HEK293 (cell line): ENCODE measurements around the gene OBSCN.

ENCODE experiments used
- CTCF ChIA-PET: fragments of 350-600 bp; formaldehyde crosslinking; extraction: SDS; loops from one replicate; lab custom pipeline; 2021; ENCODE audit warnings: antibody characterized with exemption; lab: Yijun Ruan, JAX
- POLR2A ChIA-PET: fragments of 300-600 bp; formaldehyde crosslinking; extraction: SDS; loops from one replicate; lab custom pipeline; 2020; ENCODE audit warnings: antibody characterized with exemption, inconsistent platforms; lab: Yijun Ruan, JAX
- H3K27ac ChIP-seq: fragments of 200-500 bp; sonication (Bioruptor generic); 2 replicates; pipeline ENCODE4 v1.5.1; 2014; ENCODE audit warnings: low read depth, low read length, control low read depth, inconsistent platforms; ENCODE audit errors: extremely low read depth
- H3K36me3 ChIP-seq, 2 experiments: fragments of 200-500 bp in 1 of 2; sonication (Bioruptor generic) in 1 of 2; 1 replicate in 1 of 2; 2 replicates in 1 of 2; pipeline ENCODE4 v1.5.1; 2014 to 2017; ENCODE audit warnings: inconsistent platforms in 2 of 2, low read length in 2 of 2; ENCODE audit not compliant: control insufficient read depth in 2 of 2, insufficient read depth in 1 of 2
- H3K4me1 ChIP-seq: fragments of 200-500 bp; sonication (Bioruptor generic); 2 replicates; pipeline ENCODE4 v1.5.1; 2014; ENCODE audit warnings: mild to moderate bottlenecking, low read length, inconsistent platforms; ENCODE audit not compliant: control insufficient read depth, insufficient read depth
- H3K4me3 ChIP-seq: 2 replicates; pipeline ENCODE4 v1.5.1; 2011; ENCODE audit warnings: low read depth, mild to moderate bottlenecking, control low read depth, low read length, moderate library complexity
- H3K9me3 ChIP-seq: fragments of 200-500 bp; sonication (Bioruptor generic); 2 replicates; pipeline ENCODE4 v1.5.1; 2014; ENCODE audit warnings: low read depth, low read length, inconsistent platforms; ENCODE audit not compliant: control insufficient read depth, insufficient read depth
- GLIS2 ChIP-seq: fragments of 450-650 bp; formaldehyde crosslinking; IDR thresholded peaks from 2 replicates; pipeline ENCODE4 v1.5.1; 2016; ENCODE audit warnings: missing biosample characterization, missing genetic modification characterization
- HOXA7 ChIP-seq: sonication (generic); formaldehyde crosslinking; IDR thresholded peaks from 2 replicates; pipeline ENCODE4 v1.8.1; 2022; ENCODE audit warnings: missing genetic modification reagents, borderline replicate concordance
- MZF1 ChIP-seq: fragments of 450-650 bp; formaldehyde crosslinking; IDR thresholded peaks from 2 replicates; pipeline ENCODE4 v1.5.1; 2017; ENCODE audit warnings: missing biosample characterization, missing genetic modification characterization, borderline replicate concordance
- SP2 ChIP-seq: fragments of 450-650 bp; formaldehyde crosslinking; IDR thresholded peaks from 2 replicates; pipeline ENCODE4 v1.5.1; 2016; ENCODE audit warnings: missing biosample characterization, missing genetic modification characterization
- TRIM28 ChIP-seq: IDR thresholded peaks from 2 replicates; pipeline ENCODE4 v1.6.1; 2011; ENCODE audit warnings: low read length, control low read depth, borderline replicate concordance
- ZFHX2 ChIP-seq: fragments of 450-650 bp; formaldehyde crosslinking; conservative IDR thresholded peaks from 2 replicates; pipeline ENCODE4 v1.5.1; 2016; ENCODE audit warnings: missing biosample characterization, missing genetic modification characterization
- ZNF114 ChIP-seq: fragments of 450-650 bp; formaldehyde crosslinking; IDR thresholded peaks from 2 replicates; pipeline ENCODE4 v1.5.0; 2017; ENCODE audit warnings: missing biosample characterization, missing genetic modification characterization
- ZNF133 ChIP-seq: fragments of 450-650 bp; formaldehyde crosslinking; IDR thresholded peaks from 2 replicates; pipeline ENCODE4 v1.5.1; 2016; ENCODE audit warnings: missing biosample characterization, missing genetic modification characterization
- ZNF223 ChIP-seq: fragments of 450-650 bp; formaldehyde crosslinking; IDR thresholded peaks from 2 replicates; pipeline ENCODE4 v1.5.1; 2016; ENCODE audit warnings: missing biosample characterization, missing genetic modification characterization
- ZNF26 ChIP-seq: fragments of 450-650 bp; formaldehyde crosslinking; IDR thresholded peaks from 2 replicates; pipeline ENCODE4 v1.5.1; 2016; ENCODE audit warnings: missing biosample characterization, missing genetic modification characterization
- ZNF350 ChIP-seq: fragments of 450-650 bp; formaldehyde crosslinking; IDR thresholded peaks from 2 replicates; pipeline ENCODE4 v1.5.0; 2017; ENCODE audit warnings: missing biosample characterization, mild to moderate bottlenecking, missing genetic modification characterization
- ZNF391 ChIP-seq: fragments of 450-650 bp; formaldehyde crosslinking; IDR thresholded peaks from 2 replicates; pipeline ENCODE4 v1.5.1; 2016; ENCODE audit warnings: low read depth, missing biosample characterization, missing genetic modification characterization, borderline replicate concordance
- ZNF426 ChIP-seq: fragments of 450-650 bp; formaldehyde crosslinking; IDR thresholded peaks from 2 replicates; pipeline ENCODE4 v1.5.1; 2017; ENCODE audit warnings: missing biosample characterization, missing genetic modification characterization, mild to moderate bottlenecking, inconsistent platforms, moderate library complexity
- ZNF521 ChIP-seq: fragments of 450-650 bp; formaldehyde crosslinking; IDR thresholded peaks from 2 replicates; pipeline ENCODE4 v1.5.1; 2017; ENCODE audit warnings: missing biosample characterization, mild to moderate bottlenecking, missing genetic modification characterization
- ZNF529 ChIP-seq: fragments of 450-650 bp; formaldehyde crosslinking; IDR thresholded peaks from 2 replicates; pipeline ENCODE4 v1.5.1; 2017; ENCODE audit warnings: missing genetic modification characterization, missing biosample characterization; ENCODE audit not compliant: insufficient replicate concordance
- ZNF560 ChIP-seq: fragments of 450-650 bp; formaldehyde crosslinking; IDR thresholded peaks from 2 replicates; pipeline ENCODE4 v1.5.1; 2017; ENCODE audit warnings: missing biosample characterization, missing genetic modification characterization, borderline replicate concordance
- ZSCAN5A ChIP-seq: fragments of 450-650 bp; formaldehyde crosslinking; IDR thresholded peaks from 2 replicates; pipeline ENCODE4 v1.5.1; 2016; ENCODE audit warnings: missing biosample characterization, missing genetic modification characterization
- TF ChIP-seq, protein P1 (sequence below): fragments of 450-650 bp; formaldehyde crosslinking; IDR thresholded peaks from 2 replicates; pipeline ENCODE4 v1.5.1; 2016; ENCODE audit warnings: missing biosample characterization, missing genetic modification characterization
- TF ChIP-seq, protein P2 (sequence below): fragments of 450-650 bp; formaldehyde crosslinking; IDR thresholded peaks from 2 replicates; pipeline ENCODE4 v1.5.1; 2016; ENCODE audit warnings: missing biosample characterization, missing genetic modification characterization, borderline replicate concordance

Gene OBSCN

GRCh38 chr1:228238461-228238860 lies 30.6 kb downstream of the OBSCN start:
- Histone ChIP-seq H3K4me1 (no peaks in the 10 kb centered on the region), H3K27ac (no peak overlapping the region), H3K36me3 (peaks cover 8 to 17% of the 10 kb centered on the region in 2 experiments), H3K4me3 (no peak overlapping the region), H3K9me3 (no peaks in the 10 kb centered on the region)
- ChIA-PET CTCF (interaction anchor here (0.5 to 1.2 kb wide), 2 partner anchors 11 to 36 kb away, joined by 3 read pairs; no protein-coding TSS in a partner anchor), POLR2A (no interaction called here)
- TF ChIP-seq ZFHX2 (tag by site-specific recombination) (0 out of 2 replicates have a peak, but pooled peaks have one; percentile 15), ZNF133 (tag by site-specific recombination) (peak; percentile 38; the same call in 1 of the 2 replicates), SP2 (tag by site-specific recombination) (no peak), ZNF391 (tag by site-specific recombination) (no peak), TRIM28 (no peak), ZNF521 (tag by site-specific recombination) (no peak), ZNF560 (tag by site-specific recombination) (0 out of 2 replicates have a peak, but pooled peaks have one; percentile 17), ZSCAN5A (tag by site-specific recombination) (0 out of 2 replicates have a peak, but pooled peaks have one; percentile 11), ZNF114 (no peak), ZNF350 (tag by site-specific recombination) (no peak)
- TF ChIP-seq, protein P1, sequence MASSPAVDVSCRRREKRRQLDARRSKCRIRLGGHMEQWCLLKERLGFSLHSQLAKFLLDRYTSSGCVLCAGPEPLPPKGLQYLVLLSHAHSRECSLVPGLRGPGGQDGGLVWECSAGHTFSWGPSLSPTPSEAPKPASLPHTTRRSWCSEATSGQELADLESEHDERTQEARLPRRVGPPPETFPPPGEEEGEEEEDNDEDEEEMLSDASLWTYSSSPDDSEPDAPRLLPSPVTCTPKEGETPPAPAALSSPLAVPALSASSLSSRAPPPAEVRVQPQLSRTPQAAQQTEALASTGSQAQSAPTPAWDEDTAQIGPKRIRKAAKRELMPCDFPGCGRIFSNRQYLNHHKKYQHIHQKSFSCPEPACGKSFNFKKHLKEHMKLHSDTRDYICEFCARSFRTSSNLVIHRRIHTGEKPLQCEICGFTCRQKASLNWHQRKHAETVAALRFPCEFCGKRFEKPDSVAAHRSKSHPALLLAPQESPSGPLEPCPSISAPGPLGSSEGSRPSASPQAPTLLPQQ (tag by site-specific recombination), result no peak

DNA sequence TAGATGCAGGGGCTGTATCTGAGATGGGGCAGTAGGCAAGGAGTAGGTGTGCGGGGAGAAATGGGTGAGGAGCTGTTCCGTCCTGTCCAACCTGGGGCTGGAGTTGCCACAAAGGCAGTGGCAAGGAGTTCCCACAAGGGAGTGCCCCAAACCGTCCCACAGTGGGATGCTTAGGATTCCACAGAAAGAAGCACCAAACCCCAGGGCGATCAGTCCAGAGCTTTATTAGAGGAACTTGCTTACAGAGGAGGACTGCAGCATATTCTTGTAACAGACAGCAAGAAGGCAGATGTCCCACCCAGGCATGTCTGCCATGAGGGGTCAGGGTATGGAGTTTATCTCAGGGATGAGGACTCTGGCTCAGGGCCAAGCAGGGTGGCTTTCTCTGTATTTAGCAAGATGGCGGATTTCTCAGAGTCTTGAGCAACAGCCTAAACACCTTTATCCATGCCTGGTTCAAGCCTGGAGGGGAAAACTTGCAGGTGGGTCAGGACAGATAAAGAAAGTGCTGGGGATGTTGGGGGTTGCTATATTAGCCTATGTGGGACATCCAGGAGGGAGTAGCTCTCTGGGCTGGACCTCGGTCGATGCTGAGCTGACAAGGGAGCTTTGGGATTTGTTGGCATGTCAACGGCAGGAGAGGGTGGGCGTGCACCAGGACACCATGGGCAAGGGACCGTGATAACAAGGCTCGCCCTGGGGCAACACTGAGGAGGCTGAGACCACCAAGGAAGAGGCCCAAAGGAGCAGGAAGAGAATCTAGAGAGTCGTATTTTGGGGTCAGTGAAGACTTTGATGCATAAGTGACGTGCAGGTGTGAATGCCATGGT lies 32.8 kb downstream of the OBSCN start:
- POLR2A ChIA-PET, result no interaction called here
- Histone ChIP-seq H3K4me1 (no peaks in the 10 kb centered on the region), H3K9me3 (no peaks in the 10 kb centered on the region), H3K27ac (no peak overlapping the region), H3K36me3 (peaks cover 8 to 29% of the 10 kb centered on the region in 2 experiments), H3K4me3 (no peak overlapping the region)
- TF ChIP-seq, protein P2, sequence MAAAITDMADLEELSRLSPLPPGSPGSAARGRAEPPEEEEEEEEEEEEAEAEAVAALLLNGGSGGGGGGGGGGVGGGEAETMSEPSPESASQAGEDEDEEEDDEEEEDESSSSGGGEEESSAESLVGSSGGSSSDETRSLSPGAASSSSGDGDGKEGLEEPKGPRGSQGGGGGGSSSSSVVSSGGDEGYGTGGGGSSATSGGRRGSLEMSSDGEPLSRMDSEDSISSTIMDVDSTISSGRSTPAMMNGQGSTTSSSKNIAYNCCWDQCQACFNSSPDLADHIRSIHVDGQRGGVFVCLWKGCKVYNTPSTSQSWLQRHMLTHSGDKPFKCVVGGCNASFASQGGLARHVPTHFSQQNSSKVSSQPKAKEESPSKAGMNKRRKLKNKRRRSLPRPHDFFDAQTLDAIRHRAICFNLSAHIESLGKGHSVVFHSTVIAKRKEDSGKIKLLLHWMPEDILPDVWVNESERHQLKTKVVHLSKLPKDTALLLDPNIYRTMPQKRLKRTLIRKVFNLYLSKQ (tag by site-specific recombination), result no peak
- TF ChIP-seq MZF1 (tag by site-specific recombination) (no peak), ZNF426 (tag by site-specific recombination) (no peak), ZNF529 (tag by site-specific recombination) (no peak), ZNF223 (no peak), HOXA7 (CRISPR knock-in tag) (no peak), ZNF26 (no peak), GLIS2 (tag by site-specific recombination) (no peak)
- CTCF ChIA-PET, result interaction anchor here (0.7 kb wide), 1 partner anchor 74 kb away, joined by 3 read pairs; no protein-coding TSS in a partner anchor
